Heart left ventricle (tissue), 16 donors: ENCODE results near the gene FAM83G. TPM values are rescaled to one million over a fixed set of nuclear protein-coding genes. Genes with fewer than 3 reads are reported as not detected.

Experiments
- ATAC-seq, 4 donors: fragments of 200-7000 bp; cut with Tn5 transposase; one replicate each; pipeline ENCODE4 v1.9.1; 2020 to 2022; ENCODE audit warnings: moderate library complexity in 4 of 4, mild to moderate bottlenecking in 3 of 4, moderate number of reproducible peaks in 1 of 4
- DNase-seq, 5 donors: peaks; one replicate each; pipeline ENCODE4 v3.0.0-alpha.2; 2020
- H3K27ac ChIP-seq, 12 donors: fragments of 200-600 bp; sonication (generic) in 4 of 12; one replicate each; pipeline versions ENCODE4 v1.5.0 to v1.8.0; 2016 to 2022; ENCODE audit warnings: mild to moderate bottlenecking in 2 of 12
- H3K27me3 ChIP-seq, 9 donors: fragments of 200-600 bp; sonication (generic) in 2 of 9; one replicate each; pipeline versions ENCODE4 v1.5.1 to v1.8.0; 2016 to 2022; ENCODE audit warnings: mild to moderate bottlenecking in 3 of 9
- H3K36me3 ChIP-seq, 9 donors: fragments of 200-600 bp; sonication (generic) in 2 of 9; one replicate each; pipeline versions ENCODE4 v1.5.0 to v1.8.0; 2018 to 2022; ENCODE audit warnings: mild to moderate bottlenecking in 2 of 9
- H3K4me1 ChIP-seq, 12 donors: fragments of 200-600 bp; sonication (generic) in 4 of 12; one replicate each; pipeline versions ENCODE4 v1.5.0 to v1.8.0; 2016 to 2022; ENCODE audit warnings: mild to moderate bottlenecking in 3 of 12
- H3K4me3 ChIP-seq, 12 donors: fragments of 200-600 bp; sonication (generic) in 4 of 12; one replicate each; pipeline versions ENCODE4 v1.5.0 to v1.8.0; 2017 to 2022; ENCODE audit warnings: mild to moderate bottlenecking in 9 of 12, moderate library complexity in 4 of 12
- H3K9me3 ChIP-seq, 12 donors: fragments of 200-600 bp; sonication (generic) in 4 of 12; one replicate each; pipeline versions ENCODE4 v1.5.0 to v1.8.0; 2016 to 2022; ENCODE audit warnings: mild to moderate bottlenecking in 1 of 12
- CTCF ChIP-seq, 12 donors: fragments of 200-600 bp; sonication (generic) in 4 of 12; IDR thresholded peaks; one replicate each; pipeline versions ENCODE4 v1.5.0 to v1.8.0; 2018 to 2022; ENCODE audit warnings: antibody characterized with exemption in 12 of 12, mild to moderate bottlenecking in 5 of 12
- POLR2A ChIP-seq, 2 donors: fragments of 450-650 bp; IDR thresholded peaks; one replicate each; pipeline ENCODE4 v1.6.1; 2017; ENCODE audit warnings: antibody characterized with exemption in 2 of 2, mild to moderate bottlenecking in 2 of 2, moderate library complexity in 2 of 2
- WGBS, 4 donors: extraction: QIAGEN DNeasy Blood & Tissue Kit in 2 of 4; methylation state at CpG; one replicate each; pipeline versions ENCODE4 v1.1.5 to v1.1.7; 2013 to 2018; 5-methylcytosine and 5-hydroxymethylcytosine counted together
- intact Hi-C, 10 donors: fragments of 100-400 bp; cut with DNase I; formaldehyde crosslinking; loops; one replicate each; pipeline versions ENCODE4 v1.11.1 to v1.14.2; 2022
- polyA plus RNA-seq, 2 donors: library from polyadenylated mRNA; stranded (reverse); fragments of 200-250 nt; gene quantifications; one replicate each; pipeline ENCODE4 v1.2.3, GENCODE V29; 2013
- total RNA-seq, 9 donors: library from RNA; depleted of rRNA in 2 of 9; stranded (reverse); fragments of >200 nt in 2 of 9; fragmentation: NEBNext Ultra II Directional in 3 of 9; extraction: Animal tissue kit (Norgen Biotek cat#: 25700) in 3 of 9; gene quantifications; one replicate each; pipeline versions ENCODE4 v1.1.0 to v1.2.4, GENCODE V29; 2016 to 2023
- donor health status: ischemic (EF 13 %, LVEDD 7.1; RV severe dilation, severe dysfunction).
- donor health status: healthy with polysubstance abuse.
- donor health status: DM: no; HTN: yes; CAD: no.
- donor health status: DM: no; HTN: no; CAD: no.
- donor health status: ischemic (EF 25% LVEDD 6.9; RV normal size, moderate dysfunction).
- donor health status: ischemic (EF 25% LVEDD 5.7; RV mildly dilated, moderate dysfunction).
- donor health status: healthy.
- donor health status: DM: yes; HTN: yes; CAD: no.
- donor health status: ischemic (EF 35%, LVEDD 5.7; RV mildly dilated, moderate dysfunction).
- donor health status: nonischemic (EF 11% LVEDD 7.7; RV severe dilation, severe dysfunction).
- donor health status: DM: yes; HTN: yes; CAD: no.
- donor health status: PGD.
- donor health status: ischemic (EF 29% LVEDD 5.4; RV normal size, mild dysfunction).
- donor health status: nonischemic (EF 23%, LVEDD 6.1; RV moderate dilation, normal function).

Gene FAM83G
- total and polyA plus RNA-seq, 11 donors, result 1.2 to 12.8 (median 1.8) TPM

GRCh38 chr17:19013806-19014627 is 9.5 kb upstream of the FAM83G start:
- 89 to 96% (median 93%) methylated on average over 11 of the region's 11 CpGs for WGBS, 4 donors
- H3K4me3 ChIP-seq, result no peak overlapping the region
- H3K4me1 ChIP-seq, result no peaks in the 10 kb centered on the region
- peak in 2 of 5 donors; percentile 14 to 35 for DNase-seq
- no peaks in the 10 kb centered on the region for H3K9me3 ChIP-seq
- peaks cover 0 to 3% (median 0%) of the 10 kb centered on the region in 9 donors for H3K27me3 ChIP-seq
- no peaks in the 10 kb centered on the region for H3K36me3 ChIP-seq
- TF ChIP-seq CTCF (IDR thresholded peaks at IDR 0.05), result no peak
- TF ChIP-seq POLR2A (IDR thresholded peaks at IDR 0.05), result no peak
- intact Hi-C loops, result no loop called here
- H3K27ac ChIP-seq, result no peak overlapping the region
- no peak for ATAC-seq

- H3K27me3 ChIP-seq, result peaks cover 0 to 3% (median 0%) of the 10 kb centered on the region in 9 donors
- no peaks in the 10 kb centered on the region for H3K9me3 ChIP-seq
- TF ChIP-seq CTCF (IDR thresholded peaks at IDR 0.05) (no peak), POLR2A (IDR thresholded peaks at IDR 0.05) (no peak)
- WGBS, 4 donors, result 92 to 97% (median 95%) methylated on average over 6 to 12 of the region's 12 CpGs
- H3K4me1 ChIP-seq, result no peaks in the 10 kb centered on the region
- DNase-seq (peak in 3 of 5 donors; percentile 6 to 55 (median 22)), ATAC-seq (no peak)
- no peak overlapping the region for H3K27ac ChIP-seq
- no peak overlapping the region for H3K4me3 ChIP-seq
- intact Hi-C loops, result no loop called here
- no peaks in the 10 kb centered on the region for H3K36me3 ChIP-seq
Measured at GRCh38 chr17:19013226-19013625, 8.7 kb upstream of the FAM83G start.

GRCh38 chr17:19012171-19013080 is 7.9 kb upstream of the FAM83G start:
- DNase-seq (peak in 3 of 5 donors; percentile 14 to 42 (median 17)), ATAC-seq (no peak)
- Histone ChIP-seq H3K4me1 (no peaks in the 10 kb centered on the region), H3K27ac (no peak overlapping the region), H3K36me3 (no peaks in the 10 kb centered on the region), H3K9me3 (no peaks in the 10 kb centered on the region), H3K27me3 (peaks cover 0 to 3% (median 0%) of the 10 kb centered on the region in 9 donors), H3K4me3 (no peak overlapping the region)
- TF ChIP-seq CTCF (IDR thresholded peaks at IDR 0.05), result no peak
- no peak for TF ChIP-seq POLR2A (IDR thresholded peaks at IDR 0.05)
- WGBS, 4 donors, result 90 to 96% (median 93%) methylated on average over 22 of the region's 22 CpGs
- intact Hi-C loops, result no loop called here

GRCh38 chr17:19011581-19011980 is 7.0 kb upstream of the FAM83G start:
- no peak for ATAC-seq
- Histone ChIP-seq H3K9me3 (peaks cover 0 to 5% (median 0%) of the 10 kb centered on the region in 12 donors), H3K27ac (no peak overlapping the region), H3K4me1 (no peaks in the 10 kb centered on the region), H3K27me3 (peaks cover 0 to 3% (median 0%) of the 10 kb centered on the region in 9 donors), H3K36me3 (no peaks in the 10 kb centered on the region), H3K4me3 (no peak overlapping the region)
- DNase-seq, result peak in 2 of 5 donors; percentile 14 to 40
- TF ChIP-seq CTCF (IDR thresholded peaks at IDR 0.05) (no peak), POLR2A (IDR thresholded peaks at IDR 0.05) (no peak)
- 78 to 85% (median 84%) methylated on average over 6 of the region's 6 CpGs for WGBS, 4 donors
- intact Hi-C loops, result no loop called here
